MM.1S (cell line): ENCODE data around the gene SLC46A2.

Experiments used
- EZH2 ChIP-seq: fragments of 300-600 bp; sonication (generic); optimal IDR thresholded peaks from 2 replicates; pipeline ENCODE3; 2017; ENCODE audit warnings: low read depth, mild to moderate bottlenecking, antibody characterized with exemption, low read length, mixed read lengths
- EZH2phosphoT487 ChIP-seq: fragments of 300-600 bp; sonication (generic); IDR thresholded peaks from 2 replicates; pipeline ENCODE4 v1.6.1; 2018; ENCODE audit warnings: antibody characterized with exemption, low read length
- TF ChIP-seq, protein P1 (sequence below): fragments of 300-600 bp; sonication (generic); IDR thresholded peaks from 2 replicates; pipeline ENCODE4 v1.5.1; 2016; ENCODE audit warnings: antibody characterized with exemption, low read length, mixed read lengths

DNA sequence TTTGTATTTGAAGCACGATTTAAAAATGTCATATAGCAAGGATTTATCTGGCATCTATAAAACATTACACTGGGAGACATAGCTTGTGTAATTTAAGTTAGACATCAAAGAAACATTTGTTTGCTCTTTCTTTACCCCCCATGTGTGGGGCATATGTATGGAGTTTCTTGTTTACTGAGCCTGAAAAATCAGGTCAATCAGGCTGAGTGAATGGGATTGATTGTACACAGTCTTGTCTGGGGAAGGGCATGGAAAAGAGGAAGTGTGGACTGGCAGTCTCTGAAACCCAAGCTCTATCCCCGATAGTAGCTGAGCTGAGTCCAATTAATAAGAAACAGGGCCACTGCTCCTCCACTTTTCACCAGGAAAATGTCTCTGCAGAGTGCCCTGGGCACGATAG lies 49.4 kb downstream of the SLC46A2 start:
- TF ChIP-seq, protein P1, sequence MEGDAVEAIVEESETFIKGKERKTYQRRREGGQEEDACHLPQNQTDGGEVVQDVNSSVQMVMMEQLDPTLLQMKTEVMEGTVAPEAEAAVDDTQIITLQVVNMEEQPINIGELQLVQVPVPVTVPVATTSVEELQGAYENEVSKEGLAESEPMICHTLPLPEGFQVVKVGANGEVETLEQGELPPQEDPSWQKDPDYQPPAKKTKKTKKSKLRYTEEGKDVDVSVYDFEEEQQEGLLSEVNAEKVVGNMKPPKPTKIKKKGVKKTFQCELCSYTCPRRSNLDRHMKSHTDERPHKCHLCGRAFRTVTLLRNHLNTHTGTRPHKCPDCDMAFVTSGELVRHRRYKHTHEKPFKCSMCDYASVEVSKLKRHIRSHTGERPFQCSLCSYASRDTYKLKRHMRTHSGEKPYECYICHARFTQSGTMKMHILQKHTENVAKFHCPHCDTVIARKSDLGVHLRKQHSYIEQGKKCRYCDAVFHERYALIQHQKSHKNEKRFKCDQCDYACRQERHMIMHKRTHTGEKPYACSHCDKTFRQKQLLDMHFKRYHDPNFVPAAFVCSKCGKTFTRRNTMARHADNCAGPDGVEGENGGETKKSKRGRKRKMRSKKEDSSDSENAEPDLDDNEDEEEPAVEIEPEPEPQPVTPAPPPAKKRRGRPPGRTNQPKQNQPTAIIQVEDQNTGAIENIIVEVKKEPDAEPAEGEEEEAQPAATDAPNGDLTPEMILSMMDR, result no peak
- TF ChIP-seq EZH2phosphoT487 (no peak), EZH2 (no peak)
